ENCODE measurements around the gene DAPK2.

GRCh38 chr15:64001148-64001547 is 45.1 kb downstream of the DAPK2 start:
- TF ChIP-seq CTCF (IDR thresholded peaks at IDR 0.05; ENCODE audit: low read length): no peak
- no peak for TF ChIP-seq EZH2 (optimal IDR thresholded peaks at IDR 0.05; ENCODE audit: low read depth, low read length)
